ENCODE results near the gene AGMO. TPM values are rescaled to one million over a fixed set of nuclear protein-coding genes. Genes with fewer than 3 reads are reported as not detected.

AGMO gene
- total RNA-seq, 1 donor from 2014 or later: 1.2 TPM

DNA sequence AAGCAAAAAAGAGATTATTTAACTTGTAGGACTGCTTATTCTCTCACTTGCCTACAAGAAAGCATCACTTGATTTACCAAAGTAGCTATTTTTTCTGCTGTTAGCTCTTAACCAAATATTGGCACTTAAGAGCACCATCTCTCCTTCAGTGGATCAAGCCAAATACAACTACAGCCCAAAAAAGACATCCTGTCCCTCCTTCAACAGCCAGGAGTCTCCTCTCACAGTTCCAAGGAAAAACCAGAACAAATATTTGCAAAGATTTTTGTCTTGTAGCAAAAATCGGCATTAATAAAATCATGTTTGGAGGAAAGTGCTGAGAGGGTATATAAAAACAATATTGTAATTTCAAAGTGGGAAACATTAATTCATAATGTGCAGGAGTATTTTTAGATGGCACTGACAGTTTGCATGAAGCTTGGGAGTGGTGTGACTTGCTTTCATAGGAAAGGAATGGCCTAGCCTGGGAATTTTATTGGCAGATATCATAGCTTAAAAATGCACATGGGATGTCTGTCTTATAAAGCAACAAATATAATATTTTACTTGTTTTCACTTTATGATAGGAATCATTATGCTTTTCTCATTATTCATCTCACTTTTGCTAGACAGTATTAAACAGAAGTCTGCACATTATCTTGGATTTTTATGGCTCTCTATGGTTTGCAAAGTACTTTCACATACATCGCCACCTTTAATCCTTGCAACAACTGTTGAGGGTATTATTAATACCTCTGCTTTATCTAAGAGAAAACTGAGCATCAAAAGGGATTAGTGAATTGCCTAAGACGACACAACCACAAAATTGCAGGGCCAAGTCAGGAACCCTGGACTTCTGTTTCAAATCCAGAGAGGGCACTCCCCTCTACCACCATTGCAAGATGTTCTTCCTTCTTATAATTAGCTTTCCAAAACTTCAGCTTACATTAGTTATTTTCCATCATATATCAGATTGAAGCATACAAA lies 103.5 kb downstream of the AGMO start:
- Mint-ChIP-seq H3K27ac (ENCODE audit: unreplicated experiment) (peak overlapping the region; percentile 93), H3K4me1 (ENCODE audit: low read depth, unreplicated experiment) (peaks cover 25% of the 10 kb centered on the region), H3K9me3 (ENCODE audit: unreplicated experiment) (peaks cover 2% of the 10 kb centered on the region), H3K27me3 (ENCODE audit: unreplicated experiment) (no peaks in the 10 kb centered on the region), H3K36me3 (ENCODE audit: unreplicated experiment) (no peaks in the 10 kb centered on the region), H3K4me3 (ENCODE audit: unreplicated experiment) (peak overlapping the region; percentile 17)
- TF ChIP-seq, protein P1, sequence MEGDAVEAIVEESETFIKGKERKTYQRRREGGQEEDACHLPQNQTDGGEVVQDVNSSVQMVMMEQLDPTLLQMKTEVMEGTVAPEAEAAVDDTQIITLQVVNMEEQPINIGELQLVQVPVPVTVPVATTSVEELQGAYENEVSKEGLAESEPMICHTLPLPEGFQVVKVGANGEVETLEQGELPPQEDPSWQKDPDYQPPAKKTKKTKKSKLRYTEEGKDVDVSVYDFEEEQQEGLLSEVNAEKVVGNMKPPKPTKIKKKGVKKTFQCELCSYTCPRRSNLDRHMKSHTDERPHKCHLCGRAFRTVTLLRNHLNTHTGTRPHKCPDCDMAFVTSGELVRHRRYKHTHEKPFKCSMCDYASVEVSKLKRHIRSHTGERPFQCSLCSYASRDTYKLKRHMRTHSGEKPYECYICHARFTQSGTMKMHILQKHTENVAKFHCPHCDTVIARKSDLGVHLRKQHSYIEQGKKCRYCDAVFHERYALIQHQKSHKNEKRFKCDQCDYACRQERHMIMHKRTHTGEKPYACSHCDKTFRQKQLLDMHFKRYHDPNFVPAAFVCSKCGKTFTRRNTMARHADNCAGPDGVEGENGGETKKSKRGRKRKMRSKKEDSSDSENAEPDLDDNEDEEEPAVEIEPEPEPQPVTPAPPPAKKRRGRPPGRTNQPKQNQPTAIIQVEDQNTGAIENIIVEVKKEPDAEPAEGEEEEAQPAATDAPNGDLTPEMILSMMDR (IDR thresholded peaks at IDR 0.05; ENCODE audit: partially characterized antibody, unreplicated experiment): no peak
- DNase-seq: no peak

DNA sequence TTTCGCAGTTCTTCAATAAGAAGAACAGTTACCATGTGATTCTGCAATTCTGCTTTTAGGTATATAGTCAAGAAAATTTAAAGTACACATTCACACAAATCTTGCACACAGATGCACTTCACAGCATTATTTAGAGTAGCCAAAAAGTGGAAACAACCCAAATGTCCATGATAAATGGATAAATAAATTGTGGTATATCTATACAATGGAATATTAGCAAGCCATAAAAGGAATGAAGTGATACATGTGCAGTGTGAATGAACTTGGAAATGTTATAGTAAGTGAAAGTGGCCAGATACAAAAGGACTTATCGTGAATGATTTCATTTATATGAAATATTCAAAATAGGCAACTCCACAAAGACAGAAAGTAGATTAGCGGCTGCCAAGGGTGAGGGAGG lies 109.1 kb downstream of the AGMO start:
- Mint-ChIP-seq H3K9me3 (ENCODE audit: unreplicated experiment) (no peaks in the 10 kb centered on the region), H3K4me1 (ENCODE audit: low read depth, unreplicated experiment) (peaks cover 3% of the 10 kb centered on the region), H3K27ac (ENCODE audit: unreplicated experiment) (no peak overlapping the region), H3K27me3 (ENCODE audit: unreplicated experiment) (peaks cover 2% of the 10 kb centered on the region), H3K4me3 (ENCODE audit: unreplicated experiment) (no peak overlapping the region), H3K36me3 (ENCODE audit: unreplicated experiment) (no peaks in the 10 kb centered on the region)
- TF ChIP-seq, protein P1 (IDR thresholded peaks at IDR 0.05; ENCODE audit: partially characterized antibody, unreplicated experiment): no peak
- DNase-seq: no peak

DNA sequence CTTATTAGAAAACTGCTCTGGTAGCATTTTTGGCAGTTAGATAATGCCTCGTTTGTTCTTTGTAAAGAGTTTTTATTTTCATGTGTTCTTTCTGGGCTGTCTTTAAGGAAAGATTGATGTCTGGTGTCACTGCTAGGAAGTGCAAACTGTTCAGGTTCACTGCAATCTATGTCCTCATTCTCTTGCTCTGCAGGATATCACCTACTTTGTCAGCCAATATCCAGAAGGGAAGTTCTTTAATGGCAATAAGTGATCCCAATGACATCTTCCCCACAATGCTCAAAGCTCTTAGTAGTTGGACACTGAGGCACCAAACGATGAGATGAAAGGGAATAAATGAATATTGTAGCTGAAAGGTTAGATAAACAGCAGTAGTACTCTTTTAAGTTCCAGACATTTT lies 115.1 kb downstream of the AGMO start:
- DNase-seq: no peak
- Mint-ChIP-seq H3K4me1 (ENCODE audit: low read depth, unreplicated experiment) (peaks cover 8% of the 10 kb centered on the region), H3K27ac (ENCODE audit: unreplicated experiment) (no peak overlapping the region), H3K9me3 (ENCODE audit: unreplicated experiment) (no peaks in the 10 kb centered on the region), H3K27me3 (ENCODE audit: unreplicated experiment) (peaks cover 2% of the 10 kb centered on the region), H3K4me3 (ENCODE audit: unreplicated experiment) (no peak overlapping the region), H3K36me3 (ENCODE audit: unreplicated experiment) (no peaks in the 10 kb centered on the region)
- TF ChIP-seq, protein P1 (IDR thresholded peaks at IDR 0.05; ENCODE audit: partially characterized antibody, unreplicated experiment): no peak

DNA sequence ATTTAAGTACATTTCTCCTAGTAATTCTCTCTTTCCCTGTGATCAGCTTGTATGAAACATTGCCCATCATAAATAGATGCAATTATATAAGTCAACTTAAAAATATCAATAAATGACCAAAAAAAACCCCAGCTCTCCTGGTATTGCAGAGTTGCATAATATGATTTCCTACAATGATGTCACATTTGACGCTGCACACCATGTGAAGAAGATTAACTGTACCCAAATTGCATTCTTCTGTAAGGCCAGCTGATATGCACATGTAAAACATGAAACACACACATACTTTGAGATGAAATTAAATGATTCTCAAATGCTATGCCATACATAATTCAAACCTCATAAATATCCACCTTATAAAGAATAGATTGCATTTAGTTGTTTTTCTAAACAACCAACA lies 115.5 kb downstream of the AGMO start:
- H3K9me3 Mint-ChIP-seq (ENCODE audit: unreplicated experiment): no peaks in the 10 kb centered on the region
- TF ChIP-seq, protein P1 (IDR thresholded peaks at IDR 0.05; ENCODE audit: partially characterized antibody, unreplicated experiment): no peak
- no peak overlapping the region for H3K4me3 Mint-ChIP-seq (ENCODE audit: unreplicated experiment)
- DNase-seq: no peak
- H3K36me3 Mint-ChIP-seq (ENCODE audit: unreplicated experiment): no peaks in the 10 kb centered on the region
- no peak overlapping the region for H3K27ac Mint-ChIP-seq (ENCODE audit: unreplicated experiment)
- peaks cover 8% of the 10 kb centered on the region for H3K4me1 Mint-ChIP-seq (ENCODE audit: low read depth, unreplicated experiment)
- H3K27me3 Mint-ChIP-seq (ENCODE audit: unreplicated experiment): no peaks in the 10 kb centered on the region

DNA sequence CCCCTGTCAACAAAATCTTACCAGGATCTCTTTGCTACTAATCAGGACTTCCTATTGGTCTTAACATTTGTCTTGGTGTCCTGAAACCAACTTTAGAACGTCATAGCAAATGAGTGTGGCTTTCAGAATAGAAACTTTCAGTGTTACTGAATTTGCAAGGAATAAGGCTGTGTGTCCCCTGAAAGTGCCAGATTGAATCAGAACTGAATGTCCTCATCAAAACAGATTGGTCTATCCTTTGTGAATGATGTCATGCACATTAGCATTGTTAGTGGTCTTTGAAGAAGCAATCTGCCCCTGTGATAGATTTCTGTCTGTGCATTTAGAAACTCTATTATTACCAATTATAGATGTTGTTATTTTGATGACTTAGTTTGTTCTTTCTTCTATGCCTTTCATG lies 119.9 kb downstream of the AGMO start:
- no peaks in the 10 kb centered on the region for H3K9me3 Mint-ChIP-seq (ENCODE audit: unreplicated experiment)
- TF ChIP-seq, protein P1 (IDR thresholded peaks at IDR 0.05; ENCODE audit: partially characterized antibody, unreplicated experiment): no peak
- no peak for DNase-seq
- no peaks in the 10 kb centered on the region for H3K36me3 Mint-ChIP-seq (ENCODE audit: unreplicated experiment)
- no peak overlapping the region for H3K27ac Mint-ChIP-seq (ENCODE audit: unreplicated experiment)
- H3K27me3 Mint-ChIP-seq (ENCODE audit: unreplicated experiment): no peaks in the 10 kb centered on the region
- H3K4me1 Mint-ChIP-seq (ENCODE audit: low read depth, unreplicated experiment): peaks cover 8% of the 10 kb centered on the region
- no peak overlapping the region for H3K4me3 Mint-ChIP-seq (ENCODE audit: unreplicated experiment)

All from glutamatergic neuron (in vitro differentiated cells).